GM18951 (cell line): Measurements from ENCODE around the gene IGSF3.

Experiments
- POLR2A ChIP-seq: IDR thresholded peaks from 4 replicates; pipeline ENCODE4 v1.6.1; 2011; ENCODE audit warnings: mild to moderate bottlenecking; ENCODE audit not compliant: insufficient read length, insufficient read depth; ENCODE audit errors: extremely low read depth
- in situ Hi-C: fragments of 300-500 bp; cut with MboI; formaldehyde crosslinking; loops from one replicate; pipeline ENCODE4 v1.12.0; 2022; ENCODE audit warnings: low sequenced_read_pairs, mixed read lengths, inconsistent platforms; ENCODE audit not compliant: unreplicated experiment

Gene IGSF3

DNA sequence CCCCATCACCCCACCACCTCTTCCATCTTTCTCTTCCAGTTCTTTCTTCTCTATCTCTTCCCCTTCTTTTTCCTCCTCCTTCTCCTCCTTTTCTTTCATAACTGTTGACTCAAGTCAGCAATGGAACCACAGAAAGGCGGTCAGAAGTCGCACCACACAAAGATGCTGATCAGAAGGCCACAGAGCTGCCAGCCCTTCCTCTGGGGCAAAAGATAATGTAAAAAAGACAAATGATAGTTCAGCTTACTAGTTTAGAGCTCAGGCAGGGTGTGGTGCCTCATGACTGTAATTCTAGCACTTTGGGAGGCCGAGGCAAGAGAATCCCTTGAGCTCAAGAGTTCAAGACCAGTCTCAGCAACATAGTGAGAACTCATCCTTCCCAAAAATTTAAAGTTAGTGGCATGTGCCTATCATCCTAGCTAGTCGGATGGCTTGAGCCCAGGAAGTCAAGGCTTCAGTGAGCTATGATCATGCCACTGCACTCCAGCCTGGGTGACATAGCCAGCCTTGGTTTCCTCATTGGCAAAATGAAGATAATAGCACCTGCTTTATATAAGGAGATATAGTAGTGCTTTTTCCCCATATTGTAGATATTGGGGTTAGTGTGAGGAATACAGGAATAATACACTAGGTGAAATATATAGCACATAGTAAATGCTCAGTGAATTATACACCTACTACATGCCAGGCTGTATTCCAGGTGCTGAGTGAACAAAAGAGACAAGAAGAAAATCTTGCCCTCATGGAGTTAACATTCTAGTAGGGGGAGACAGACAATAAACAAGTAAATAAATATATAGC is 12.5 kb upstream of the IGSF3 start:
- in situ Hi-C loops = loop anchor here (10.0 kb wide), 1 partner anchor 95 kb away; no protein-coding TSS in a partner anchor

DNA sequence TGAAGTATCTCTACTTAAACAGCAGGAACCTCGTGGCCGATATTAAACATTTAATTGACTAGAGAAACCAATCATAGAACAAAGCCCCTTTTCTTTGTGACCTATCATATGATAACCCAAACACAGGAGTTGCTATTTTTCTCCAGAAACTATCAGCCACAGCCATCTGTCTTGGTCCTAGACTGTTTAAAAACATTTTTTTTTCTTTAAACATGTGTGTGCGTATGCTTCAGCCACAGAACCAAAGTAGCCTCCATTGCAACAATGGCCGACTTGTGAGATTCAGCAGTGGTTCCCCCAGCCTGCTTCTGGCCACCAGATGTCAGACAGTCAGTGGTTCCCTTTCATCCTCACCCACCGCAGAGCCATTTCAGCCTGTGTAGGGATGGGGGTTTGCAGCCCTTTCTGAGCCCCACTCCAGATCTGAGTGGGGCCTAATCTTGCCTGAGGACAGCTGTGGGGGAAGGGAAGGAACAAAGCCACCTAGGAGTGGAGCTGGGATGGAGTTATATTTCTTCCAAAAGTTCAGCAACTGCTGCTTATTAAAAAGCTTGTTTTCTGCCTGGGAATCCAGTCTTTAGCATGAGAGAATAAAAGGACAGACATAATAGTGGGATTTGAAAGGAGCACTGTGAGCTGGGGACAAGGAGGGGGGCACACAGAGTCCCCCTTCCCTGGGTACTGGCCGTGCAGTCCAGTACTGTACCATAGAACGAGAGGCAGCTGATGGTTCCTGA is 11.7 kb upstream of the IGSF3 start:
- in situ Hi-C loops = loop anchor here (10.0 kb wide), 1 partner anchor 94 kb away; no protein-coding TSS in a partner anchor
- no peak for TF ChIP-seq POLR2A

More for the DNA sequence above, 12.5 kb upstream of the IGSF3 start:
- no peak for TF ChIP-seq POLR2A

DNA sequence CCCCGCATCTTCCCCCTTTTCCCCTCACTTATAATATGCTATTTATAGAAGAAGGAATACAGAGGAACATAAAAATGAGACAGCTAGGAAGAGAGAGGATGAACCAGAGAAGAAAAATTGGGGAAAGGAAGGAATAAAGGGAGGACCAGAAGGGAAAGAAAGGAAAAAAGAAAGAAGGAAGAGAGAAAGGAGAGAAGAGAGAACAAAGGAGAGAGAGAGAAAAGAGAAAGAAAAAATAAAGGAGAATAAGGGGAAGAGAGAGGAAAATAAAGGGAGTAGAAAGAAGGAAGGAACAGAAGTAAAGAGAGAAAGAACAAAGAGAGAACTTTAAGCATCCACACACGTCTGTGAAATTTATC is 11.2 kb upstream of the IGSF3 start:
- in situ Hi-C loops = loop anchor here (10.0 kb wide), 1 partner anchor 94 kb away; no protein-coding TSS in a partner anchor
- TF ChIP-seq POLR2A = no peak

DNA sequence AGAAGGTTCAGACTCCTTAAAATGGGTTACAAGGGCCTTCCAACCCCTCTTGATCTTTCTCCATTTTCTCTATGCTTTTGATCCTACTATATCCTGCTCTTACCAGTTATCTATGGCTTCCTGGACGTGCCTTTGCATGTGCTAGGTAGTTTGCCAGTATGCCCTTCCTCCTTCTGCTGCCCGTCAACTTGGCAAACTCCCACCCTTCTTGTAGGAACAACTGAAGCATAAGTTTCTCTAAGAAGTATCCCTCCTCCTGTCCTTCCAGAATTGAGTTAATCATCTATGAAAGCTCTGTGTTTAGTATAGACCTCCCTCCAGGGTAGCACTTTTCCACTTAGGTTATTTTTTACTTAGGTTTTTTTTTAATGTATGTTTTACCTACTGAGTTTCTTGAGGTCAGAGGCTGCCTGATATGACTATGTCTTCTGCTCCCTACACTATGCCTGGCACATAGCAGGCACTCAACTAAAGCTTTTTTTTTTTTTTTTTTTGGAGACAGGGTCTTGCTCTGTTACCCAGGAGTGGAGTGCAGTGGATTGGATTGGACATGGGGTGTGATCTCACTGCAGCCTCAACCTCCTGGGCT is 10.0 kb upstream of the IGSF3 start:
- in situ Hi-C loops = loop anchor here (10.0 kb wide), 1 partner anchor 93 kb away; no protein-coding TSS in a partner anchor
- no peak for TF ChIP-seq POLR2A

DNA sequence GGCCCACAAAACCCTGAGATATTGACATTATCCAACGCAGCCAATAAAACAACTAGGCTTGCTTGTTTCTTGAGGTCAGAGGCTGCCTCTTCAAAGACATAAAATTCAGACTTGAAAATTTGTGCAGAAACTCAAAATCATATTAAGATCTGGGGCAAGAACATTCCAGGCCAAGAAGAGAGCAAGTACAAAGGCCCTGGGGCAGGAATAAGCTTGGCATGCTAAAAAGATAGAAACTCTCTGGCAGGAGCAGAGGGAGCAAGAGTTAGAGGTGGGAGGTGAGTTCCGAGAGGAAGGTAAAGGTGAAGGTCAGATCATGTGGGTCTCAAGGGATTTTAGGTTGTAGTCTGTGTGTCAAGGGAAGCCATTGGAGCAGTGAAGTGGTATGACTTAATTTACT is 8.8 kb upstream of the IGSF3 start:
- in situ Hi-C loops = loop anchor here (10.0 kb wide), 1 partner anchor 91 kb away; no protein-coding TSS in a partner anchor
- no peak for TF ChIP-seq POLR2A

DNA sequence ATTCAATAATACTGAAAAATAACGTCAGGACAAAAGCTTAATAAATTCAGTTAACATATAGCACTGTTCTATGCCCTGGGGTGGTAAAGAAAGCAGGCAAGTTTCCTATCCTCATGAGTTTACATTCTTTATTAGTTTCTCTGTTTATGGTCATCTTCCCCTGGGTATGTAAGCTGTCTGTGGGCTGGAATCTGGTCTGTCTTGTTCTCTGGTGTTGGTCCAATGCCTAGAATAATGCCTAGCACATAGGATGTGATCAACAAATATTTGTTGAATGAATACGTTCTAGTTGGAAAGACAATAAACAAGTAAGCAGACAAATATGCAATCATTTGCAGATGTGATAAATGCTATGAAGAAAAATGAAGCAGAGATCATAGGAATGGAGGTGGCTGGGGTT is 7.2 kb upstream of the IGSF3 start:
- in situ Hi-C loops = loop anchor here (10.0 kb wide), 1 partner anchor 90 kb away; no protein-coding TSS in a partner anchor
- no peak for TF ChIP-seq POLR2A

DNA sequence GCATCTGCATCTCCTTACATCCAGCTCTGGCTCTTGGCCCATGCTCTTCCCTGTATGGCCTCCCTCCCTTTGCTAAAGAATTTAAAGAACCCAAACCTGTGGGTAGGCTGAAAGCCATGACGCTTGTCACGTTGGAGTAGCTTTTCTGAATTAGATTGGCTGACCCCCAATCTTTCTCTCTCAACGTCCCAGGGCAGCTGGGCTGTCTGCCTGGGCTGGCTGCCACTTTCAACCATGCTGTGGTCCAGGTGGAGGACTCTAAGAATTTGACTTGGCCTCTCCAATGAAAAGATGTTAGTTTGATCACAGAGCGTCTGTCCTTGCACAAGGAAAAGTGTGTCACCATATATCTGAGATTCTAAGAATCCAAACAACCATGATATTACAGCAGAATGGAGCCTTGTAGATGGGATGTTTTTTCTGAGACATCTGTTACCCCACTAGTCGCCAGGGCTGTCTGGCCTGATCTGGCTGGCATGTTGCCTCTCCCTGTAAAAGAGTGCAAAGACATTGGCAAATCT is 6.5 kb upstream of the IGSF3 start:
- no peak for TF ChIP-seq POLR2A
- in situ Hi-C loops = loop anchor here (10.0 kb wide), 1 partner anchor 89 kb away; no protein-coding TSS in a partner anchor

DNA sequence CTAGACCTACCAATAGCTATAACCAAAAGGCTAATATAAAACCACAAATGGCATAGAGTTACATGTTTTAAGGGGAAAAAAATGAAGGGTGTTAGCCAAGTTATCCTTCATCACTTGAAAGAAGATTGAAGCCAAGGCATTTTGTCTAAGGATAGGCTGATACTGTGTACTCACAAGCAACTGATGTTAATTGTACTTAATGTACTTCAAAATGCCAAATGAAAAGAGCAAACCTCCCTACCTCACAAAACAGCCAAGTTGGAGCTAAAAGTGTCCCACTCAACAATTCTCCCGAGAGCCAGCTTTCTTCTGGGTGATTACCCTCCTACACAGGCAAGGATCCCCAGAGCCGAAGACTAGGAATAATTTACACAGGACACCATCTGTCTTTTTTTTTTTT is 4.4 kb upstream of the IGSF3 start:
- in situ Hi-C loops = loop anchor here (10.0 kb wide), 1 partner anchor 87 kb away; no protein-coding TSS in a partner anchor
- TF ChIP-seq POLR2A = no peak

DNA sequence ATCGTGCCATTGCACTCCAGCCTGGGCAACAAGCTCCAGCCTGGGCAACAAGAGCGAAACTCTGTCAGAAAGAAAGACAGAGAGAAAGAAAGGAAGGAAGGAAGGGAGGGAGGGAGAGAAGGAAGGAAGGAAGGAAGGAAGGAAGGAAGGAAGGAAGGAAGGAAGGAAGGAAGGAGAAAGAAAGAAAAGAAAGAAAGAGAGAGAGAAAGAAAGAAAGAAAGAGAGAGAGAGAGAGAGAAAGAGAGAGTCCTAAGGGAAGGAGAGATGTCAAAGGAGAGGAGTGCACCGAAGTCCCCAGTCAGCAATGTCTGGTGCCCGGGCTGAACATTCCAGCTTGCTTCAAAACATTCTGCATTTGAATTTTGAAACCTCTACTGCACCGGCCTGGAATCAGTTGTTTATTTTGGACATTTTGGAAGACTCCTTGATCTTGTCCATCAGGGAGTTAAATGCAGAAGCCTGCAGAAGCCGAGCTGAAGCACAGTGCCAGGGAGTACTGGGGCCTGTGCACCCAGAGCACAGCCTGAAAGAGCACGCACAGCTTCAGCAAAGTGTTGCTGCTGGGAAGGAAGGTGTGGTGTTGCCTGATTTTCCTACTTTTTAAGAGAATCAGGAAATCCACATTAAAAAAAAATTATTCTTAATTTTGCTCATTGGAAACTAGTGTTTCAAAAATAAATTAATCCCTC is 3.7 kb upstream of the IGSF3 start:
- in situ Hi-C loops = loop anchor here (10.0 kb wide), 1 partner anchor 86 kb away; no protein-coding TSS in a partner anchor
- no peak for TF ChIP-seq POLR2A

DNA sequence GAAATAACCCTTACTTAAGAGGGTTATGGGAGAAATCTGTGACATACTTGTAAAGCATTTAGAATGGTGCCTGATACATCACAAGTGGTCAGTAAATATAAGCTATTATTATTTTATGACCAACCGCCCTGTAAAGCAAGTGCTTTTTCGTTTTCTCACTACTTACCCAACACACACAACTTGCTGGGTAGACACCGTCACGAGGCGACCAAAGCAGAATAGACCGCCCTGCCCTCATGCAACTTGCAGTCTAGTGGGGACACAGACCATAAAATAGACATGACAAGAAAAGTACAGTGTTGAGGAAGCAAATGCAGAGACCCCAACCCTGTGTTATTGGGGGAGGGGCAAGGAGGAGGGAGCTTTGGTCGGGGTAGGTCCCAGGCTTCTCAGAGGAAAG is 744 bp upstream of the IGSF3 start:
- TF ChIP-seq POLR2A = no peak
- in situ Hi-C loops = no loop called here

DNA sequence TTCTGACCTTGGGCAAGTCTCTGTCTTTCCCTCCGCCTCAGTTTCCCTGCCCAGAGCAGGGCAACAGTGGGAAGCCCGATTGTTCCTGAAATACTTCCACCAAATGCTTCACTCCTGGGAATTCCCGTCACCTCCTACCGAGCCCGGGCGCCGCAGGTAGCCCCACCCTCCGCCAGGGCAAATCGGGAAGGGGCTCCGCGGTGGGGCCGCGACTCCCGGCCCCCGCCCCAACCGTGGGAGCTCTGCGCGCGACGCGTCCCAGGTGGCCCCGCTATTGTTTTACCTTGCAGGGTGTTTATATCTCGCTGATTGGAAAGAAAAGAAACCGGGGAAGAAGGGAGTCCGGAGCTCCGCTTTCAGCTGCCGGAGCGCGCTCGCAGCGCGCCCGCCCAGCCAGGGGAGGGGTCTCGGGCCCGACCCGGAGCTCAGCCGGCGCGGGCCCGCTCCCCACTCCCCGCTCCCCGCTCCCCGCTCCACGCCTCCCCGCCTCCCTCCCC is 407 bp downstream of the IGSF3 start:
- no peak for TF ChIP-seq POLR2A
- in situ Hi-C loops = no loop called here

DNA sequence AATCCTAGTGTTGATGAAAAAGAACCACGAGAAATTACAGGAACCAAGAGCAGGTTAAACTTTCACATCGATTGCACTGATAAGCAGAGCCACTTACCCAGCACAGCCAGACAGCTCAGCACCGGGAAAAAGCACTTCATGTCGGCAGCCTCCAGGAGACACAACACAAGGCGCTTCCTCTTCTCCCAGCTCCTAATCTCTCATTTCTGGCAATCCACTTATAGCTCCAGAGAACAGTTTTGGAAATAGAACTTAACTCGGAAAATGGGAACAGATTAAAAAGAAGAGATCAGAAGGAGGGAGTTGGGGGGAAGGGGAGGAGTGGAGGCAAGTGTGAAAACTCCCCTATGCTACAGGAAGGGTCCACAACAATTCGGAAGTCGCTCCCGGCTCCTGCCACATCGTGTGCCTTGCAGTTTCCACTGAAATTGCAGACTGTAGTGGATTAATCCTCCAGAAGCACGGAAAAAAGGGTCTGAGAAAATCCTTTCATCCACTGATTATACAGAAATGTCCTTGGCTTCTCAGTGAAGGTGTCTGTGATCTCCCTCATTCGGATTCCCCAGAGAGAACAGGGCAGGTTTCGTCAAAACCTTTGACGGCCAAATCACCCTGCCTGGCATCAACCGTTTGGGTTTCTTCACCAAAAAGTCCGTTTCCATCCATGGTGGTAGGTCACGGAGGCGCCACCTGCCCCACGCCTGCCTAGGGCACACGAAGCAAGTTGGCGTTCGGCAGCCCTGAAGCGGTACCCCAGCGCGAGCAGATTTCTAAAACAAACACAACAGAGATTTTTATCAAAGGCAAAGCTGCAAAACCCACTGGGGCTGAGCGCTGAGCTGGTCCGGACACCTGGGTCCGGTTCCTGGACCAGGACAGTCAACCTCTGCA is 1.1 kb downstream of the IGSF3 start:
- no peak for TF ChIP-seq POLR2A
- in situ Hi-C loops = no loop called here

DNA sequence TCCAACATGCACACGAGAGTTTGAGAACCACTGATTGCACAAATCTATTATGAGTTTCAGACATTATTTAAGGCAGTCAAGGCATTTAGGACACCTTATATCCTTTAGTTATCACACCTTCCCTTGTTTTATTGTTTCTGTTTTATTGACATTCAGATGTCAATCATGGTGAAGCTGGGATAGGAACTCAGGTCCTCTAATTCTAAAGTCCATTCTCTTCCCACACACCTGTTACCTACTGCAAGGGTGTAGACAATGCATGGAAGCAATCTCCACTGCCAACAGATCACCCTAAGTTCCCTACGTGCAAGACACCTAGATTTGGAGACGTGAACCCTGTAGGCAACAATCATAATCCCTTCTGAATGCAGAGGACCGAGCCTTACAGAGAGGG is 2.6 kb downstream of the IGSF3 start:
- in situ Hi-C loops = no loop called here
- no peak for TF ChIP-seq POLR2A
